GM21619 (cell line): ENCODE results near the gene DRGX.

Experiments used
- ATAC-seq: cut with Tn5 transposase; IDR thresholded peaks from one replicate; pipeline ENCODE4 v1.9.1; 2021; ENCODE audit not compliant: unreplicated experiment

The DRGX gene

DNA sequence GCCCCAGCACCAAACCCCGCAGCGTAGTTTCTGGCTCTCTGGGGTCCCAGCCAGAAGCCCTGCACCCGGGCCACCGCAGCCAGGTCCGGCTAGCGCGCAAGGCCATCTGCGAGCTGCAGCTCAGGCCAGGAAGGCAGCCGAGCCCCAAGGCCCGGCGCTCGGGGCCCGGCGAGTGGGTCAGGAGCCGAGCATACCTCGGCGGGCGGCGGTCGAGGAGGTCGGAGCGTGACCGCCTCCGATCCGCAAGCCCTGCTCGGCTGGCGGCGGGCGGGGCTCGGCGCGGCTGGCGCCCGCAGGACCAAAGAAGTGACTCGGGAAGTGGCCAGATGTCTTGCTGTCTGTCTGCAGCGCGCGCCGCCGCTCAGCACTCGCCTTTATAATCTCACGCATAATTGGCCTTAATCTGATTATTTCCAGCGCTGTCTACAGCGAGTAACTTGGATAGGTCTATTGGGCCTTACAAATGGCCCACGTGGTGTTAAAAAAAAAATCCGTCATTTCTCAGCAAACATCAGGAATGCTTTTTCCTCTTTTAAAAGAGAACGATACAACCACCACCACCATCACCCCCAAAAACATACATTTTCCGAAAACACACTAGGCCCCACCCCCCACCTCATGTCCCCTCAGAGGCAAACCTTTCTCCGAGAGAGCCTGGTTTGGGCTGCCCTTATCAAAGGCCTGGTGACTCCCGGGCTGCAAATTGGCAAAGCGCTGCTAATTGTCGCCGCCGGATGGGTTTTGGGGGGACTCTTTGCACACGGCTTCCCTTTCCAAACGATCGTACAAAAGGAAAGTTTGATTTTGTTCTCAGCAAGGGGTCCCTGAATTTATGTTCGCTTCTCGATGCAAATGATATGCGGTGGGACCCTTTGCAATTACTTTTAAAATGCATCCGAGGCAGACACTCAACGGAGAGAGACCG lies at the start of gene DRGX:
TSS of gene DRGX (minus strand) at position 349 of the 925 bp plus-strand sequence. CDS start 649 bp downstream, outside the sequence.
- no peak for ATAC-seq

DNA sequence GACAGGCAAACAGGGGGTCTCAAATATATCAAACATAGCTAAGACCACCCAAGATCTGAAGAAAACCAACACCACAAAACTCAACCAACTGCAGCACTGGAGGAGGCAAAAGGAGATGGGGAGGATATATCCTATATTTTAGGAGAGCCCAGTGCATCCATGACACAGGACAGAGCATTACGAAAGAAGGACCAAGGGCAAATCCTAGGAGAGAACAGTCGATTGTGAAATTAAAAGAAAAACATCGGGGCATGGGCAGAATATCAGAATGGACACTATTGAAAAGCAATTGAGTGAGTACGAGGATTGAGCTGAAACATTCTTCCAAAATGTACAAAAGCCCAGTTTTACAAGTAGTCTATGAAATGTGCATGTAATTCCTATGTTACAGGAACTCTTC lies 48.5 kb upstream of the DRGX start:
- no peak for ATAC-seq

DNA sequence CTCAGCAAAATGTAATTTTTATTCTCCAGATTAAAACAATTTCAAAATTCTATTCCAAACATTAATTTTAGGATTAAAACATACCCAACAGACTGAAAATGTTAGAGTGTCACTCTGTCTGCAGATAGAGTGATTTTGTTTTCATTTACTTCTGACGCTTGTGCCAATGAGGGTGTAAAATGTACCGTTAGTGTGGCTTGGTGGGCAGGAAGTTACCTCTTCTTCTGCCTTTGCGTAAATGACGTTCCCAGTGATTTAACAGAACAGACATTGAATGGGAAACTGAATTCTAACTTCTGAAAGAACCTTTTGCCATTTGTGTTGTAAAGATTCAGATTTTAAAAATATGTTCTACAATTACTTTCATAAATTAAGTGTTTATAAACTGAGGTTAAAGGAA lies 47.0 kb upstream of the DRGX start:
- no peak for ATAC-seq

DNA sequence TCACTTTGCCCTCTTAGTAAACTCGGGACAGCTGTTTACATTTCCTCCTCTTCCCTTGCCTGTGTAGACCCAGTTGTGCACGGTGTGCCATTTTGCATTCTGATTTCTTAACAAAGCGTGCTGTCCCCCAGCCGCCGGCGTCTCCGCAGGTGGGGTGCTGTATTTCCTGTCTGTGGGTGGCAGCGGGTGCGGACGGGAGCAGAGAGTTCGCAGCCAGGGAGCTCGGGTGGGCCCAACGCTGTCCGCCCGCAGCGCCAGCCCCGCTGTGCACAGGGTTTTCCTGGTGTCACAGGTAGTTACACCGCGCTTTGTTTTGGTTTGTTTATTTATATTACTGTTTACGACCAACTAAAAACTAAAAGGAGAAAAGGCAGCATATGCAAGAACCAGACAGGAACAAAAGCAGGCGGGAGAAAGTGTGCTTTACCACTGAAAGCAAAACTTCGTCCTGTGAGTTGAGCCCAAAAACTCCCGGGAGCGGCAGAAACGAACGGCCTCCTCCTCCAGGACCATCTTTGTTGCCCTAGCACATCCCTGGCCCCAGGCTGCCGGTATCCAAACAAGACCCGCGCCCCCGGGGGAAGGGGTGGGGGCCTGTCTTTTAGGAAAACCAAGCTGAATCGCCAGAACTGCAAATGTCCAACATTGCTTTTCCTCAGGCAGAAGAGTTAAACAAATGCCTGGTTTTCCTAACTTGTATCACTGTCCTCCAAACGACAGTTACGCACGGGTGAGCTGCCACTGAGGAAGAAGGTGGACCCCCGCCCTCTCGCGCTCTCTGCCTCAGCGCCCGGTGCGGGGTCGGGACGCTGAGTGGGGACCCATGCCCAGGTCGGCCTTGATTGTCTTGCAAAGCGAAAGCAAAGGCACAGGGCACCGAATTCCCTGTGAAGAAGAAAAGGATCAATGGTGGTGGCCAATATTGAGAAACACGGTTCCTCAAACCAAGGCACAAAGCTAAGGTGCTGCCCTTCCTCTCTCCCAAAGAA lies 45.9 kb upstream of the DRGX start:
- ATAC-seq = no peak

DNA sequence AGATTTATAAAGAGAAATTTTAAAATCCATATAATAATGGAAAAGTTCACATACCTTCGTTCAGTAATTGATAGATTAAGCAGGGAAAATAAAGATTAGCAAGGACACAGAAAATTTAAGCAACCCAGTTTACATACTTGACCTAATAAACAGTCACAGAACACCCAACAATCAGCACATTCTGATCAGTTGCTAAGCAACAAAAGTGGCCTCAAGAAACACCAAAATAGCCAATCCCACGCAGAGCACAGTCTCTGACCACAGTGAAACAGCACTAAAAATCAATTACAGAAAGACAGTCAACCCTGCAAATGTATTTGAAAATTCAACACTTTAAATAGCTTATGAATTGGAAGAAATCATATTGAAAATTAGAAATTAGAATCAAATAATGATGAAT lies 39.3 kb upstream of the DRGX start:
- no peak for ATAC-seq

DNA sequence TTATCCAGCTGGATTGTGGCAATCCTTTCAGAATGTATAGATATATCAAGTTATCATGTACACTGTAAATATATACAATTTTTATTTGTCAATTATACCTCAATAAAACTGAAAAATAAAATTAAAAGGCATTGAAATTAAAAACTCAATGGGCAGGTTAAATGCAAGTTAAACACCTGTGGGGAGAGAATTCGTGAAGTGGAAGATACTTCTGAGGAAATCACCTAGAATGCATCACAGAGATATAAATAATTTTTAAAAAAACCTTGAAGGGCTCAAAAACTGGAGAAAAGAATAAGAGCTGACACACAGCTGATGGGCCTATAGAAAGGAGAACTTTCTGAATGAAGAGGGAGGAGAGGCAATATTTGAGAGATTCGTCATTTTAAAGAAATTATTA lies 37.2 kb upstream of the DRGX start:
- no peak for ATAC-seq

DNA sequence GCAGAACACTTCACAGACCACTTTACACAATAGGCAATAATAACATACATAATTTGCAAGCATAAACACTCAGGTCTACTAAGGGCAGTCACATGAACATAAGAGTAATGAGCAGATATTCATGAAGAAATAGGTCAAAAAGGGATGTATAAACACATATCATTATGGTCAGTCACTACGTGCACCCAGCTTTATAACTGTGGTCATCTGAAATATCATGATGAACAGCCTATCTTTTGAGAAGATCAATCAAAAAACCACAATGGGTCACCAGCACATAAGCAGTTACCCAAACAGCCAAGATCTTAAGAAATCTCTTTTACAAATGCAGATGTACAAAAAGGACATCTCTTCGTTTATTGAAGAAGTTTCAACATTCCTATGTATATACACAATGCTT lies 35.5 kb upstream of the DRGX start:
- no peak for ATAC-seq

DNA sequence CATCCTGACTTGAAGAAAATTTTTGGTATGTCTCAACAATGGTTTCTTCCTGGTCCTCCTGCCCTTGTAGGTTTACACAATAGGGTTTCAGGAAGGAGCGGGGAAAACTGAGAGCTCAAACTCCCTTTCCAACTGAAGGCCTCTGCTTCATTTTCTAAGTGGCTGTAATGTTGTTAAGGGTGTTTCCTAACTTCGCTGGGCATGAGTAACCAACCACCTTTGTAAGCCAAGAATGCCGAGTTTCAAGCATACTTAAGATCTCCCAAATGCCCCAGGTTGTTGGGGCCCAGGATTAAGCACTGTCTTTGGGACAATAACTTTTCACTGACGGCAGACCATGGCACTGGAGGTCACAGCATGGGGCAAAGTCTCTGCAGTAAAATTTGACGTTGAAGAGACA lies 33.6 kb upstream of the DRGX start:
- ATAC-seq = no peak

DNA sequence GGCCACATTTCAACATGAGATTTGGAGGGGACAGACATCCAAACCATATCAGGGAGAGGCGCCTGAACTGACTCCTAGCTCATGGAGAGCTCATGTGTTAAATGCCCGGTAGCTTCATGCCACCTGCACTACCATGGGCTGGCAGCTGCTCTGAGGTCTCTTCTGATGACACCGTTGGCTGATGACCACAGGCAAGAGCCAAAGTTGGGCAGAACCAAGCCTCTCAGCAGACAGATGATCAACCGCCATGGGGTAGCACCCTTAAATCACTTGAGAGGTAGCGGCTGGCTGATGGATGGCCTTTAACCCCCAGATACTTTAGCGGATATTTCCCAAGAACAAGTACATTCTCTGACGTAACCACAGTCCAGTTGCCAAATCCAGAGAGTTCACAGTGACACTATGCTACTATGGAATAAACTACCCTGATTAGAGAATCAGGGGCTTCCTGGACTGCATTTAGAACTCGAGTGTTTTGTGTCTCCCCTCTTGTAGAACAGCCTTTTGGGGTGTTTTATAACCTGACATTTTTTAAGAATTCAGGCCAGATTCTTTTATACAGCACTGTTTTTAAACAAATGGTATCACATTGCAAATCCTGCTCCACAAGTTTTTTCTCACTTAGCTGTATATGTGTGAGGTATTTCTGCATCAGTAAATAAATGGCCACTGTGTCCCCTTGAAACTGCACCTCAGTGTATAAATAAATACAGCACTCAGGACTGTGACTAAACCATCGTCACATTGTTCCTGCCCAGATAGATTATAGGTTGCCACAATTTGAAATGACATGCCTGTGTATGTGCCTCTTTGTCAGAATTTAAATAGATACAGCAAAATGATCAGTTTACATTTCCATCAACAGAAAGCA lies 30.8 kb upstream of the DRGX start:
- no peak for ATAC-seq

DNA sequence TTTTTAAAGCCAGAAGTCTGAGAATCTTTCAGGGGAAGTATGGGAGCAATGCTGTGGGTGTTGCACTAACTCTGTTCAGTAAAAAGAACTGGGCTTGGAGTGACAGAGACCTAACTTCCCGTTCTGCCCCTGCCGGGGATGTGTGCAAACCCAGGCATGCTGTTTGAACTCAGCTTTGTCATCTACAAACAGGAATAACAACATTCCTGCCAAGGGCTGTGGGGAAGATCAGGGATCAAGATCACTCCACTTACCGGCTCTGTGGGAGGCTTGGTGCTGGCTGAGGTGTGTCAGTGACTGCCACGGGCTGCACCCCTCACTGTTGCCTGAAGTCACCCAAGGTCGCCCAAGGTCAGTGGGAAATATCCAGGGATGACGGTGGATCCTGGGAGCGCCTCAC lies 23.1 kb upstream of the DRGX start:
- ATAC-seq = no peak

DNA sequence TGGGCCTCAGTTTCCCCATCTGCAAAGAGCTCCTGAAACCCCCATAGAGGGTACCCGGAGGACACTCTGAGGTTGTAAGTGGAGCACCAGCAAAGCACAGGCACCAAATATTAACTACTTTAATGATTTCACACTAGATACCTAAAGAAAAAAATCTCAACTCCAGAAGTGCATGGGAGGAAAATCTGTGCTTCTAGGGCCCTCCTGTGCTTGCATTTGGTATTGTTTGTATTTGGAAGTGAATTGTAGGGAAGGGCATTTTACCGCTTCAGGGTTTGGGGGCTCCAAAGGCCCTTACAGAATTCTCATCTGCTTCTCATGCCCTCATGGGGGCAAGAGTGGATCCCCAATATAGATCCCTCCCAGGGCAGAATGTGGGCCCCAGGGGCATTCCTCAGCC lies 22.4 kb upstream of the DRGX start:
- no peak for ATAC-seq

DNA sequence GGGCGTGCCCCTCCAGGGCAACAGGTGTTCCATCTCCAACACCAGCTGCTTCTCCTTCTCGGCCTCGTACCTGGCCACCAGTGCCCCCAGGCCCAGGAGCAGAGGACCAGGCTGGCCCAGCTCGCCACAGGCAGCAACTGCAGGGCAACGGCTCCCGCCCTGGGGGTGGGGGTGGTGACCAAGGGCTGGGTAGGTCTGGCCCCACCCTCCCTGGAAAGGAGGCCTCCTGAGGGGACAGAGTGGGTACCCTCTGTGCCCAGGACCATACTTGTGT lies 22.1 kb upstream of the DRGX start:
- no peak for ATAC-seq

DNA sequence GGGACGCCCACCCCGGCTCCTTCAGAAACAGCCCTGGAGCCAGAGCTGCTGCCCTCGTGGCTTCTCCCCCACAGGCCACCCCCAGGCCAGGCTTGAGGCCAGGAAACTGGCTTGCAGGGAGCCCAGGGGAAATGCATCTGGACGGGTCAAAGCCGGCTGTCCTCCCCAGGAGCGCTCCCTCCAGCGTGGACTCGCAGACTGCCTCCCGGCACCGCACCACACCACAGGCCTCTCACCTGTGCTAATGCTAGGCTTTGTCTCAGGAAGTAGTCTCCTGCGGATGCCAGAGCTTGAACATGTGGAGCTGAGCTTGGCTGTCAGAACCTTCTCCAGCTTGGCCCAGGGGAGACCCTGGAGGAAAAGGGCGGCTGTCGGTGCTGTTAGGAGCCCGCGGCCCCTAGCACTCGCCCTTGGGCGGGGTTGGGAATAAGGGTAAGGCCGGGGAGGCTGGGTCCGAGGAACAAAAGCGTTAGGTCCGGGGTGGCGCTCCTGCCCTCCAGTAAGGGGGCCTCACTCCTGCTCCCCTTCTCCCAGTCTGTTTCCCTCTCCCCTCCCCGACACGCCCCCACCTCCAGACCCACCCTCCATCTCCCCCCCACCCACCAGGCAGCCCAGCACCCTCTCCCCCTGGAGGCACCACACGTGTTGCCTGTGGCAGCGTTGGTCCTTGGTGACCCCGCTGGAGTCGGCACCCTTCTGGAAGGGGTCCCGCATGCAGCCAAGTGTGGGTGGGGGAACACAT lies 21.6 kb upstream of the DRGX start:
- no peak for ATAC-seq

DNA sequence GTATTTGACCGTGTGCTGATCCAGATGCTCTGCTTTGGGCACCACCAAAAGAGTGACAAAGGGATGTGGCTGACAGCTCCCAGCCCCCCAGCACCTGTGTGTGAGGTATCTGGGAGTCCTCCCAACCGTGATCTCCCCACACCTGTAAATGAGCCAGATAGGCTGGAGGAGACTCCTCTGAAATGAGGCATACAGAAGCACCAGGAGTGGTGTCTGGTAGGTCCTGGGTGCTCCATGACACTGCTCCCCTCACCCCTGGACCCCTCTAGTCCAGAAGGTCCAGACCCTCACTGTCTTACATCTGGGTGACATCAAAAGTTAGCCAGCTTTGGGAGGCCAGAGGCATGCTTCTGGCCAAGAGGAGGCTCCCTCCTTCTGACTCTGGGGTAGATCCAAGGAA lies 20.0 kb upstream of the DRGX start:
- ATAC-seq = no peak

DNA sequence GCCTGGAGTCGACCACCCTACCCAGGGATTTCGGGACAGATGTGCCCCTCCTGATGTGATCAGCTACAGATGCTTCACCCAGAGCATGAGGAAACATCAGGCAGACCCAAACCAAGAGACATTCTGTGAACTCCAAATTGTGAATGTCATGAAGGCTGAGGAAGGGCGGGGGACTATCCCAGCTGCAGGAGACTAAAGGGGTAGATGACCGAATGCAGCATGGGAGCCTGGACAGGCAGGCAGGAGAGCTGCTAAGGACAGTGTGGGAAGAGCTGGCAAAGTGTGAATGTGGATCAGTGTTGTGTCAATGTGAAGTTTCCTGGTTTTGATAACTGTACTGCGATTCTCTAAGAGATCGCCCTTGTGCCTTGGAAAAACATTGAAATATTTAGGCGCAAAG lies 19.2 kb upstream of the DRGX start:
- ATAC-seq = no peak

DNA sequence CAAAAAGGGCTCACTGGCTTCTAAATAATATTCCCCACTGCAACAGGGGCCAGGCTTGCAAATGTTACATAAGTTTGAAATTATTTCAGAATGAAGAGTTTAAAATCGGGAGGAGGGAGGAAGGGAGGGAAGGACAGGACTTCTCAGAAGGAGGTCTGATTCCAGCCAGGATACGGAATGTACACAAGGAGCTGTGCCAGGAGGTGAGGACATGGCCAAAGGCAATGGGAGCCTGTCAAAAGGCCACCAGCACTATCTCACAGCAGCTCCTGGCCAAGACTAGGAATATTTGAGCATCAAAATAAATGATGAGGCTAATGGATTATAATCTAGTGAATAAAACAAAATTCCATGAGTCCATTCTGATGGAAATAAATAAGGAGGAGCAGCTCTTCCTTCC lies 18.6 kb upstream of the DRGX start:
- ATAC-seq = no peak

DNA sequence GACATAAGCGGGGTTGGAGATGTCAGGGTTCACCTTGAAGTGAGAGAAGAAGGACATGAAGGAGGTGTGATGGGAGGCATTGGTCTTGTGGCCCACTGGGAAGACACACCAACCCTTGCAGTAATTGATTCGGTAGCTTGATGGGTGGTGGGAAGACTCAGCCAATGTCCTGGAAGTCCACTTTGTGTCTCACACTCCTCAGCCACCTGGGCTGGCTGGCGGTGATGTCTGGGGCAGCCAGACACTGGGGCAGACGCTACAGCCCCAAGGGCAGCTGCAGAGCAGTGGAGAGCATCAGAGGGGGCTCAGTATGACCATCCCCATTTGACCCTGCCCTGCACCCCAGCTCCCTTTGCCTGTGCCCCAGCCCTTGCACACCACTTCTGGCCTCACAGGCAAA lies 16.7 kb upstream of the DRGX start:
- ATAC-seq = no peak

DNA sequence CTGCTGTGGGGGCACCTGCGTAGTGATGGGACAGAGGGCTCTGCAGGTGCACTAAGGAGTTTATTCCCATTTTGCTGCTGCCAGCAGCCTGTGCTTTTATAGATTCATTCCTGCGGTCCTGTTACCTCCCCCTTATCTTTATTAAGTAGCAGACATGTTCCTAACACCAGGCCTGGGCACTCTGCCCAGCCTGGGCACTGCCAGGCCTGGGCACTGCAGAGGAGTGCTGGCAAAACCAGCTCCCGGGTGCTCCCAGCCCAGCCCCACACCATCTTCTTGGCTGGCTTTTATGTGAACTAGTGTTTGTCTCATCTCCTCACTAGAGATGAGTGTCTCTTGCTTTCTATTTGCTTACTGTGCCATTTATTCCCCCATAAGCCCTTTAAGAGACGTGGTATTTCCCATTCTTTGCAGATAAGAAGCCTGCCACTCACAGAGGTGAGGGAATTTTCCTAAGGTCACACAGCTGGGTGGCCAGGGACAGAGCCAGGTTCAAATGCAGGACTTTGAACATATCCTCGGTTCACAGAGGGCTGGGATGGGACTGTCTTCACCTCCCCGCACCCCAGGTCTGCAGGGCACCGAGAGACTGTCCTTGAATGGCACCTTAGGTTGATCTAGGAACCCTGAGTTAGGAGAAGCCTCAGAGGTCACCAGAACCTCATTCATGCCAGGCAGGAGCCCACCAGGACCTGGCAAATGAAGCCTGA lies 14.6 kb upstream of the DRGX start:
- ATAC-seq = no peak

DNA sequence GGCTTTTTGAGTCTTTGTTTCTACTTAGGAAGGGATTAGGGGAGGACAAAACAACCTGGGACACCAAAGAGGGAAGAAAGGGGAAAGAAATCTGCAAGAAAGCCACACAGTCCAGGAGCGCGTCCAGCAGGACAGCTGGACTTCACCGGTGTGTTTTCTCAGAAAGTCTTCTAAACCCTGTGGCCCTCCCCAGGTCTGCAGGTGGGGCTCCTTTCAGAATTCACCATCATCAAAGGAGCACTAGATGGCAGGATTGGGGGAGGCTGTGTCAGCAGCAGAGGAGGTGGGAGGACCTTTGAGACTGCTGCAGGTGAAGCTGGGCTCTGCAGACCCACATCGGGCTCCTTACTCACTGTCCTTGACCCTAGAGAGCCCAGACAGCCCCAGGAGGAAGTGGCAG lies 13.9 kb upstream of the DRGX start:
- ATAC-seq = no peak
